Panc1 (cell line): Measurements from ENCODE around the gene ALG2.

Experiments
- CTCF ChIP-seq: fragments of 450-650 bp; IDR thresholded peaks from 2 replicates; pipeline ENCODE4 v1.5.1; 2017; ENCODE audit warnings: mild to moderate bottlenecking
- POLR2AphosphoS5 ChIP-seq: IDR thresholded peaks from 2 replicates; pipeline ENCODE4 v1.6.1; 2012; ENCODE audit warnings: mild to moderate bottlenecking, low read depth, low read length, moderate library complexity
- REST ChIP-seq, 2 experiments: IDR thresholded peaks; 2 replicates each; pipeline ENCODE4 v1.6.1; 2011 to 2012; ENCODE audit warnings: low read depth in 2 of 2, control low read depth in 1 of 2, low read length in 1 of 2, mild to moderate bottlenecking in 1 of 2, moderate library complexity in 1 of 2; ENCODE audit not compliant: insufficient read depth in 1 of 2
- TCF7L2 ChIP-seq: IDR thresholded peaks from 2 replicates; pipeline ENCODE4 v1.6.1; 2011; ENCODE audit warnings: mild to moderate bottlenecking, low read depth, low read length, inconsistent platforms

- peak; percentile 16; the same call in 1 of the 2 replicates for TF ChIP-seq CTCF
- TF ChIP-seq POLR2AphosphoS5 = no peak
- TF ChIP-seq TCF7L2 = no peak
- TF ChIP-seq REST (IDR thresholded peaks at IDR 0.05; ENCODE audit: insufficient read depth in 1 of 2, low read depth in 2 of 2, low read length in 1 of 2) = no peak
These were observed 19.4 kb upstream of the ALG2 start for GRCh38 chr9:99241106-99241505.
